Adrenal gland (tissue), 12 donors: ENCODE measurements around the gene CYP19A1. TPM values are rescaled to one million over a fixed set of nuclear protein-coding genes. Genes with fewer than 3 reads are reported as not detected.

ENCODE experiments used
- DNase-seq, 7 donors: peaks; one replicate each; pipeline ENCODE4 v3.0.0-alpha.2; 2019 to 2020
- H3K27ac ChIP-seq, 5 donors: fragments of 200-600 bp; sonication (generic) in 4 of 5; 1 replicate in 3 of 5; 2 replicates in 2 of 5; pipeline versions ENCODE4 v1.5.1 to v1.8.0; 2016 to 2020; ENCODE audit warnings: mild to moderate bottlenecking in 1 of 5
- H3K27me3 ChIP-seq: fragments of 200-600 bp; 2 replicates; pipeline ENCODE4 v1.8.0; 2021
- H3K36me3 ChIP-seq, 2 donors: fragments of 200-600 bp; replicated peaks in 1 of 2; 1 replicate in 1 of 2; 2 replicates in 1 of 2; pipeline versions ENCODE4 v1.5.1 to v1.8.0; 2018 to 2022
- H3K4me1 ChIP-seq, 2 donors: fragments of 200-600 bp; replicated peaks in 1 of 2; 1 replicate in 1 of 2; 2 replicates in 1 of 2; pipeline versions ENCODE4 v1.5.1 to v1.8.0; 2018 to 2021
- H3K4me3 ChIP-seq, 4 donors: fragments of 200-600 bp; sonication (generic) in 3 of 4; one replicate each; pipeline ENCODE4 v1.5.1; 2016 to 2018
- H3K9me3 ChIP-seq, 3 donors: fragments of 200-600 bp; sonication (generic) in 1 of 3; replicated peaks in 1 of 3; 1 replicate in 2 of 3; 2 replicates in 1 of 3; pipeline versions ENCODE4 v1.5.1 to v1.8.0; 2016 to 2021
- POLR2A ChIP-seq, 2 donors: fragments of 450-650 bp; IDR thresholded peaks; one replicate each; pipeline ENCODE4 v1.6.1; 2017; ENCODE audit warnings: antibody characterized with exemption in 2 of 2, mild to moderate bottlenecking in 2 of 2, moderate library complexity in 1 of 2
- WGBS, 4 donors: extraction: QIAGEN DNeasy Blood & Tissue Kit in 2 of 4; methylation state at CpG; one replicate each; pipeline versions ENCODE4 v1.1.5 to v1.1.7; 2013 to 2017; 5-methylcytosine and 5-hydroxymethylcytosine counted together
- intact Hi-C, 2 donors: fragments of 100-400 bp; cut with DNase I; formaldehyde crosslinking; loops; one replicate each; pipeline versions ENCODE4 v1.14.1 to v1.15.0; 2022 to 2023
- polyA plus RNA-seq, 3 donors: library from polyadenylated mRNA; stranded (reverse); fragments of 200-250 nt in 2 of 3; fragments of 350-450 nt in 1 of 3; fragmentation: Illumina TruSeq in 1 of 3; extraction: RNeasy Lipid Tissue Mini Kit (QIAGEN cat#74804) in 1 of 3; gene quantifications; one replicate each; pipeline ENCODE4 v1.2.3, GENCODE V29; 2013 to 2014
- total RNA-seq, 9 donors: library from RNA; depleted of rRNA in 4 of 9; stranded (reverse); fragments of >200 nt in 4 of 9; fragments of 120-200 nt in 1 of 9; fragmentation: NEBNext Ultra II Directional in 1 of 9; extraction: Animal tissue kit (Norgen Biotek cat#: 25700) in 1 of 9; gene quantifications; one replicate each; pipeline versions ENCODE4 v1.1.0 to v1.2.4, GENCODE V29; 2013 to 2023
- TF ChIP-seq, protein P1 (sequence below), 6 experiments: fragments of 450-650 bp in 4 of 6; fragments of 200-600 bp in 2 of 6; sonication (generic) in 1 of 6; IDR thresholded peaks; 1 replicate in 5 of 6; 2 replicates in 1 of 6; pipeline versions ENCODE4 v1.5.1 to v1.8.0; 2016 to 2021; ENCODE audit warnings: antibody characterized with exemption in 6 of 6, mild to moderate bottlenecking in 2 of 6, moderate library complexity in 1 of 6
- donor health status: healthy with polysubstance abuse.
- donor health status: Bipolar disorder and iron deficiency.
- donor health status: DM: yes; HTN: yes; CAD: no.
- donor health status: DM: no; HTN: no; CAD: no.
- donor health status: DM: no; HTN: no; CAD: no.
- donor health status: DM: yes; HTN: yes; CAD: no.

CYP19A1 gene
- total and polyA plus RNA-seq, 12 donors = 0.41 to 21.6 (median 1.3) TPM

DNA sequence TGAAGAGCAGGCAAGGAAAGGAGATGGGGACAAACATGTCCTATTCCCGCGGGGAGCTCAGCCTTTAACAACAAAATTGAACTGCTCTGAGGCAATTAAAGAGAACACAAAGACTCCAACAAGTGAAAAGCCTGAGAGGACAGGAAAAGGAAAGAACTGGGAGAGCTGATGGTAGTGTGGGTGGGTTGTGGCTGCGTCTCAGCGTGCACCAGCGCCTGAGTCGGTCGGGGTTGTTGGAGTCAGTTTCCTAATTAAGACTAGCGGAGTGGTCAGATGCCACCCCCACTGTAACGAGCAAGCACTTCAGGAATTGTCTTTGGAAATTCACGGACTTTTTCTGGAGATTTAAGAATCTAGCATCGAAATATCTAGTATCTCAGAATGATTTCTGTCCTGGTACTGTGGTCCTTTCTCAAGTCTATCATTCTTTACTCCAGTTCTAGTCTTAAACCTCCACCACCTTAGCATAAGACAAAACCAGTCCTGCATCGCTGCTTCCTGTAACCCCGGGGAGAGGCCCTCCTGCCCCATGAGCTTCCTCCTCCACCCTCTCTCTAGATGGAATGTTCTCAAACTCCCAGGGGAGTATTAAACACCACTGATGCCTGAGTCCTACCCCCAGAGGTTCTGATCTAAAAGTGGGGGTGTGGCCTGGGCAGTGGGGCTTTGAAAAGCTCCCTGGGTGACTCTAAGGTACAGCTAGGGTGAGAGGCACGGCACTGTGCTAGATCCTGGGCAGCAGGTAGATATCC, 104.0 kb downstream of the CYP19A1 start:
- Histone ChIP-seq H3K27ac (no peak overlapping the region), H3K9me3 (no peaks in the 10 kb centered on the region), H3K4me3 (no peak overlapping the region), H3K4me1 (peaks cover 0 to 7% of the 10 kb centered on the region in 2 donors), H3K36me3 (no peaks in the 10 kb centered on the region), H3K27me3 (no peaks in the 10 kb centered on the region)
- intact Hi-C loops = loop anchor here (10.0 kb wide), 1 partner anchor 150 kb away; no protein-coding TSS in a partner anchor
- TF ChIP-seq POLR2A (IDR thresholded peaks at IDR 0.05) = no peak
- TF ChIP-seq, protein P1, sequence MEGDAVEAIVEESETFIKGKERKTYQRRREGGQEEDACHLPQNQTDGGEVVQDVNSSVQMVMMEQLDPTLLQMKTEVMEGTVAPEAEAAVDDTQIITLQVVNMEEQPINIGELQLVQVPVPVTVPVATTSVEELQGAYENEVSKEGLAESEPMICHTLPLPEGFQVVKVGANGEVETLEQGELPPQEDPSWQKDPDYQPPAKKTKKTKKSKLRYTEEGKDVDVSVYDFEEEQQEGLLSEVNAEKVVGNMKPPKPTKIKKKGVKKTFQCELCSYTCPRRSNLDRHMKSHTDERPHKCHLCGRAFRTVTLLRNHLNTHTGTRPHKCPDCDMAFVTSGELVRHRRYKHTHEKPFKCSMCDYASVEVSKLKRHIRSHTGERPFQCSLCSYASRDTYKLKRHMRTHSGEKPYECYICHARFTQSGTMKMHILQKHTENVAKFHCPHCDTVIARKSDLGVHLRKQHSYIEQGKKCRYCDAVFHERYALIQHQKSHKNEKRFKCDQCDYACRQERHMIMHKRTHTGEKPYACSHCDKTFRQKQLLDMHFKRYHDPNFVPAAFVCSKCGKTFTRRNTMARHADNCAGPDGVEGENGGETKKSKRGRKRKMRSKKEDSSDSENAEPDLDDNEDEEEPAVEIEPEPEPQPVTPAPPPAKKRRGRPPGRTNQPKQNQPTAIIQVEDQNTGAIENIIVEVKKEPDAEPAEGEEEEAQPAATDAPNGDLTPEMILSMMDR (IDR thresholded peaks at IDR 0.05) = no peak
- no peak for DNase-seq
- WGBS, 4 donors = 71 to 80% (median 75%) methylated on average over 14 of the region's 14 CpGs

DNA sequence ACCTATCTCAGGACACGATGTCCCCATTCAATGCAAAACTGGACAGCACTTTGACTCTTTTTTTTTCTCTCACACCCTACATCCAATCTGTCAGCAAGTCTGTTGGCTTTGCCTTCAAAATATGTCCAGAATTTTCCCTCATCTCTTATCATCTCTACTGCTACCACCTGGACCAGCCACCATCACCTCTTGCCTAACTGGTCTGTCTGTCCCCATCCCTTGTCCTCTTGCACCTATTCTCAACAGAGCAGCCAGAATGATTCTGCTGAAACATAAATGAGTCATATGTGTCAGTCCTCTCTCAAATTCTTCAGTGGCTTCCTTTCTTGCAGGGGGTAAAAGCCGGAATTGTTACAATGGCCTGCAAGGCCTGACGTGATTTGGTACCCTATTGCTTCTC, 105.8 kb downstream of the CYP19A1 start:
- H3K36me3 ChIP-seq = no peaks in the 10 kb centered on the region
- WGBS, 4 donors = 85 to 98% (median 95%) methylated on average over 3 of the region's 3 CpGs
- intact Hi-C loops = loop anchor here (10.0 kb wide), 1 partner anchor 152 kb away; no protein-coding TSS in a partner anchor
- peaks cover 4 to 16% of the 10 kb centered on the region in 2 donors for H3K4me1 ChIP-seq
- no peaks in the 10 kb centered on the region for H3K27me3 ChIP-seq
- no peak for DNase-seq
- TF ChIP-seq, protein P1 (IDR thresholded peaks at IDR 0.05) = no peak
- no peak for TF ChIP-seq POLR2A (IDR thresholded peaks at IDR 0.05)
- no peaks in the 10 kb centered on the region for H3K9me3 ChIP-seq
- no peak overlapping the region for H3K4me3 ChIP-seq
- no peak overlapping the region for H3K27ac ChIP-seq

DNA sequence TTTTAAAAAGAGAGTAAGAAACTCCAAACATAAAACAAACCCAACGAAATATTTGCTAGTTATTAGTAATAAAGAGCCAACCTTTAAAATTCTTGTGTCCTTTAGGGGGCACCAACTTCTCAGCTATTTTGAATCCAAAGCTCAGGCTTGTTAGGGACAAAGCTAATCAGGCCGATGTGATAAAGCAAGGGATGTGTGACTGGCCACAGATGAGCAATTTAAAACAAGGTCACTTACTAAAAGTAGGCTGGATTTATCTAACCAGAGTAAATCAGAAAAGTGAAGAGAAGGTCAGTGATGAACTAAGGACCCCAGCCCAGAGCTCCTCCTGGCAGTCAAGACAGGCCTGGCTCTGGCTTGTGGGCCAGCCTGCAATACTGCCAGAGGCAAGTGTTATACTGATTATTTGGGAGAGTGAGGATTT, 108.5 kb downstream of the CYP19A1 start:
- WGBS, 4 donors = 9 to 28% (median 24%) methylated on average over 2 of the region's 2 CpGs
- TF ChIP-seq, protein P1 (IDR thresholded peaks at IDR 0.05) = peak in 5 of 6 experiments; percentile 41 to 52 (median 49)
- TF ChIP-seq POLR2A (IDR thresholded peaks at IDR 0.05) = no peak
- peak in 3 of 7 donors; percentile 20 to 32 (median 28) for DNase-seq
- Histone ChIP-seq H3K27me3 (no peaks in the 10 kb centered on the region), H3K36me3 (no peaks in the 10 kb centered on the region), H3K27ac (no peak overlapping the region), H3K4me1 (peaks cover 4 to 16% of the 10 kb centered on the region in 2 donors), H3K9me3 (no peaks in the 10 kb centered on the region), H3K4me3 (no peak overlapping the region)
- intact Hi-C loops = loop anchor here (10.0 kb wide), 1 partner anchor 155 kb away; no protein-coding TSS in a partner anchor

DNA sequence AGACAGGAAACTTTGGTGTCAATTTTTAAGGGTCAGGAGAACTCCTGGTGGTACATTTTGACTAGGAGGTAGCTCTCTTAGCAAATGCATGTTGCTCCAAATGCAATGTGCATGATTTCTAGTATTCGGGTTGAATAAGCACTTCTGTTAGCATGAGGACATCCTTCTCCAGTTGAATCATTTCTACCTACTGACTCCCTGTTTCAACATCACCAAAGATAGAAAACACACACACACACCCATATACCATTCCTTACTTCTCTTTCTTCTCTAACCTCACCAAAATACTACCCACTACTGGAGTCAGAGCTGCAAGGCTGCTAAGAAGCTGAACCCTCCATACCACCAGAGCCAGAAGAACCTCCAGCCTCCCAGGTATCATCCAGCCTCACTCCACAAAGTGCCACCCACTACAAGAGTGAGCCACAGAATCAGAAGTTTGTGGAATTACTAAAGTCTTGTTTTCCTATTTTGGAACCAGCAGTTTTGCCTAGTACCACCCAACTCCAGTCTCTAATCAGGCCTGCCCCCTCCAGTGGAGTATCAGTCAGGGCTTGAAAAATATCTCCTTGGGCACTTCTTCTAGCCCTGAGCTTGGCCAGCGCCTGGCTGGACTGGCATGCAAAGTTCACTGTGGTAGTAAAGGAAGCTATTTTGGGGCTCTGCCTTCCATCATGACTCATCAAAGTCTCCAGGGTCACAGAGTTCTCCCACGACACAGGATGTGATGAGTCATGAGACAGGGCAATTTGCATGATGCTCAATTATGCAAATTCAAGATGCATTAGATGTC, 110.3 kb downstream of the CYP19A1 start:
- peak; percentile 37 to 73 (median 65) for DNase-seq
- Histone ChIP-seq H3K36me3 (no peaks in the 10 kb centered on the region), H3K4me1 (peaks cover 4 to 16% of the 10 kb centered on the region in 2 donors), H3K4me3 (no peak overlapping the region), H3K27ac (peak overlapping the region in 1 of 5 donors; percentile 10), H3K9me3 (no peaks in the 10 kb centered on the region), H3K27me3 (no peaks in the 10 kb centered on the region)
- 23 to 37% (median 27%) methylated on average over 3 of the region's 3 CpGs for WGBS, 4 donors
- intact Hi-C loops = no loop called here
- no peak for TF ChIP-seq POLR2A (IDR thresholded peaks at IDR 0.05)
- TF ChIP-seq, protein P1 (IDR thresholded peaks at IDR 0.05) = no peak
